Endodermal cell (in vitro differentiated cells): ENCODE results near the gene C3orf20. TPM values are rescaled to one million over a fixed set of nuclear protein-coding genes. Genes with fewer than 3 reads are reported as not detected.

Experiments used
- DNase-seq: peaks from one replicate; pipeline ENCODE4 v3.0.0-alpha.2; 2017
- H3K27ac ChIP-seq: 2 replicates; pipeline ENCODE4 v1.5.1; 2013; ENCODE audit warnings: mild to moderate bottlenecking, low read depth, low read length, moderate library complexity
- H3K27me3 ChIP-seq: 2 replicates; pipeline ENCODE4 v1.6.1; 2013; ENCODE audit warnings: mild to moderate bottlenecking, low read length, moderate library complexity; ENCODE audit not compliant: insufficient read depth, control insufficient read depth, poor library complexity, severe bottlenecking
- H3K36me3 ChIP-seq: 2 replicates; pipeline ENCODE4 v1.7.0; 2013; ENCODE audit warnings: mild to moderate bottlenecking, low read length, moderate library complexity; ENCODE audit not compliant: control insufficient read depth, insufficient read depth
- H3K4me1 ChIP-seq: one replicate; pipeline ENCODE4 v1.7.0; 2013; ENCODE audit warnings: low read length; ENCODE audit not compliant: control insufficient read depth, insufficient read depth
- H3K4me3 ChIP-seq: 2 replicates; pipeline ENCODE4 v1.5.1; 2013; ENCODE audit warnings: mild to moderate bottlenecking, low read length, moderate library complexity
- H3K9ac ChIP-seq: 2 replicates; pipeline ENCODE4 v1.6.1; 2013; ENCODE audit warnings: mild to moderate bottlenecking, low read length, moderate library complexity; ENCODE audit not compliant: poor library complexity, severe bottlenecking; ENCODE audit errors: extremely low read depth
- H3K9me3 ChIP-seq: 2 replicates; pipeline ENCODE4 v1.6.1; 2013; ENCODE audit warnings: mild to moderate bottlenecking, low read length, moderate library complexity; ENCODE audit not compliant: control insufficient read depth
- H3K27ac Mint-ChIP-seq: 2 replicates; pipeline ENCODE4 v1.8.0; 2020; ENCODE audit warnings: mixed read lengths
- H3K27me3 Mint-ChIP-seq: 2 replicates; pipeline ENCODE4 v1.8.0; 2021; ENCODE audit warnings: mild to moderate bottlenecking, mixed read lengths; ENCODE audit not compliant: insufficient read depth
- H3K36me3 Mint-ChIP-seq: 2 replicates; pipeline ENCODE4 v1.8.0; 2020; ENCODE audit warnings: low read depth, mixed read lengths
- H3K4me1 Mint-ChIP-seq: 2 replicates; pipeline ENCODE4 v1.8.0; 2020; ENCODE audit warnings: mixed read lengths
- H3K4me3 Mint-ChIP-seq: 2 replicates; pipeline ENCODE4 v1.8.0; 2020; ENCODE audit warnings: mild to moderate bottlenecking, moderate library complexity, mixed read lengths
- H3K9me3 Mint-ChIP-seq: 2 replicates; pipeline ENCODE4 v1.8.0; 2020; ENCODE audit warnings: mild to moderate bottlenecking, mixed read lengths
- WGBS, 2 experiments: methylation state at CpG; one replicate each; pipeline versions ENCODE4 v1.1.5 to v1.1.7; 2013; ENCODE audit warnings: missing lambda C conversion rate in 2 of 2, mixed read lengths in 1 of 2; ENCODE audit not compliant: insufficient coverage in 1 of 2, insufficient read length in 1 of 2; 5-methylcytosine and 5-hydroxymethylcytosine counted together
- total RNA-seq, 2 donors: library from RNA; stranded (reverse); fragmentation: NEBNext Ultra II Directional in 1 of 2; extraction: Animal tissue kit (Norgen Biotek cat#: 25700) in 1 of 2; gene quantifications; 2 replicates in 1 of 2; 3 replicates in 1 of 2; pipeline ENCODE4 v1.2.1, GENCODE V29; 2021
- TF ChIP-seq, protein P1 (sequence below): fragments of 200-600 bp; sonication (generic); conservative IDR thresholded peaks from 2 replicates; pipeline ENCODE4 v1.5.0; 2021; ENCODE audit warnings: antibody characterized with exemption, mild to moderate bottlenecking

The C3orf20 gene
- total RNA-seq, 2 donors from 2014 or later, result not detected

- peaks cover 5% of the 10 kb centered on the region for H3K27me3 Mint-ChIP-seq
- Histone ChIP-seq H3K4me3 (no peak overlapping the region), H3K9me3 (no peaks in the 10 kb centered on the region), H3K36me3 (no peaks in the 10 kb centered on the region), H3K4me1 (no peaks in the 10 kb centered on the region), H3K27me3 (no peaks in the 10 kb centered on the region), H3K27ac (no peak overlapping the region), H3K9ac (no peak overlapping the region)
- no peak overlapping the region for H3K27ac Mint-ChIP-seq
- peaks cover 16% of the 10 kb centered on the region for H3K4me1 Mint-ChIP-seq
- peaks cover 4% of the 10 kb centered on the region for H3K9me3 Mint-ChIP-seq
- peak; percentile 10 for DNase-seq
- no peaks in the 10 kb centered on the region for H3K36me3 Mint-ChIP-seq
- 92 to 93% methylated on average over 9 of the region's 9 CpGs for WGBS, 2 experiments
- TF ChIP-seq, protein P1, sequence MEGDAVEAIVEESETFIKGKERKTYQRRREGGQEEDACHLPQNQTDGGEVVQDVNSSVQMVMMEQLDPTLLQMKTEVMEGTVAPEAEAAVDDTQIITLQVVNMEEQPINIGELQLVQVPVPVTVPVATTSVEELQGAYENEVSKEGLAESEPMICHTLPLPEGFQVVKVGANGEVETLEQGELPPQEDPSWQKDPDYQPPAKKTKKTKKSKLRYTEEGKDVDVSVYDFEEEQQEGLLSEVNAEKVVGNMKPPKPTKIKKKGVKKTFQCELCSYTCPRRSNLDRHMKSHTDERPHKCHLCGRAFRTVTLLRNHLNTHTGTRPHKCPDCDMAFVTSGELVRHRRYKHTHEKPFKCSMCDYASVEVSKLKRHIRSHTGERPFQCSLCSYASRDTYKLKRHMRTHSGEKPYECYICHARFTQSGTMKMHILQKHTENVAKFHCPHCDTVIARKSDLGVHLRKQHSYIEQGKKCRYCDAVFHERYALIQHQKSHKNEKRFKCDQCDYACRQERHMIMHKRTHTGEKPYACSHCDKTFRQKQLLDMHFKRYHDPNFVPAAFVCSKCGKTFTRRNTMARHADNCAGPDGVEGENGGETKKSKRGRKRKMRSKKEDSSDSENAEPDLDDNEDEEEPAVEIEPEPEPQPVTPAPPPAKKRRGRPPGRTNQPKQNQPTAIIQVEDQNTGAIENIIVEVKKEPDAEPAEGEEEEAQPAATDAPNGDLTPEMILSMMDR, result no peak
- no peak overlapping the region for H3K4me3 Mint-ChIP-seq
Measured at GRCh38 chr3:14801031-14801430, 126.1 kb downstream of the C3orf20 start.

GRCh38 chr3:14801668-14802380 lies 126.9 kb downstream of the C3orf20 start:
- no peaks in the 10 kb centered on the region for H3K36me3 Mint-ChIP-seq
- Histone ChIP-seq H3K27me3 (no peaks in the 10 kb centered on the region), H3K4me3 (no peak overlapping the region), H3K27ac (no peak overlapping the region), H3K36me3 (no peaks in the 10 kb centered on the region), H3K4me1 (no peaks in the 10 kb centered on the region), H3K9ac (no peak overlapping the region), H3K9me3 (no peaks in the 10 kb centered on the region)
- WGBS, 2 experiments, result 74 to 81% methylated on average over 7 to 10 of the region's 10 CpGs
- TF ChIP-seq, protein P1, result no peak
- H3K27ac Mint-ChIP-seq, result no peak overlapping the region
- peaks cover 6% of the 10 kb centered on the region for H3K27me3 Mint-ChIP-seq
- no peak overlapping the region for H3K4me3 Mint-ChIP-seq
- peaks cover 4% of the 10 kb centered on the region for H3K9me3 Mint-ChIP-seq
- DNase-seq, result peak; percentile 35
- H3K4me1 Mint-ChIP-seq, result peaks cover 16% of the 10 kb centered on the region

- Mint-ChIP-seq H3K36me3 (no peaks in the 10 kb centered on the region), H3K27me3 (peaks cover 9% of the 10 kb centered on the region), H3K4me1 (peaks cover 16% of the 10 kb centered on the region), H3K4me3 (no peak overlapping the region), H3K9me3 (peaks cover 4% of the 10 kb centered on the region), H3K27ac (no peak overlapping the region)
- Histone ChIP-seq H3K4me3 (no peak overlapping the region), H3K27ac (no peak overlapping the region), H3K36me3 (no peaks in the 10 kb centered on the region), H3K4me1 (no peaks in the 10 kb centered on the region), H3K9ac (no peak overlapping the region), H3K27me3 (no peaks in the 10 kb centered on the region), H3K9me3 (no peaks in the 10 kb centered on the region)
- WGBS, 2 experiments, result 83 to 100% methylated on average over 3 to 7 of the region's 7 CpGs
- DNase-seq, result peak; percentile 45
- TF ChIP-seq, protein P1, result no peak
Measured at GRCh38 chr3:14802381-14802731, 127.4 kb downstream of the C3orf20 start.
